Measurements from ENCODE around the gene ANP32D. TPM values are rescaled to one million over a fixed set of nuclear protein-coding genes. Genes with fewer than 3 reads are reported as not detected.
"Not testable (repeated sequence)": the region's sequence is repeated elsewhere in the genome, so short reads cannot be mapped to it uniquely, and the experiment has no call there.

The ANP32D gene
- total RNA-seq, 2 donors from 2014 or later, result 0.78 TPM; not detected in 1

DNA sequence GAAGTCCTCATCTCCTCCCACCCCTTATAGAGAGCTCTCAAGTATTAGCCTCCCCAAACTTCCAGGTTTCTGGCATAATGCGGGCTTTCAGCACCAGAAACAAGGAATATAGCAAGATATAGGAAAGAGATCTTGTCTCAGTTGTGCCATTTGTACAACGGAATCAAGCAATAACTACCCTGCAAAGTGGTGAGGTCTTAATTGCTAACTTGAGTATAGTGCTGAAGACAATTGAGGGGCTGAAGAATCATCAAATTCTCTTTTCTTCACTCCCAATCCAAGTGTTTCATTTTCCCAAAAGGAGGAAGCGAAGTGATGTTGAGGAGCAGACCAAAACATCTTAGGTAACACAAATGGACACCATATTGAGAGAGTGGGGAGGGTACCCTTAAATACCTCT lies 26.8 kb upstream of the ANP32D start:
- ATAC-seq (ENCODE audit: insufficient number of reproducible peaks, low FRiP score, low read depth), result no peak
- H3K27ac ChIP-seq, result no peak overlapping the region
- no peak for TF ChIP-seq CTCF (IDR thresholded peaks at IDR 0.05)

GRCh38 chr12:48446161-48446776 lies 26.1 kb upstream of the ANP32D start:
- Histone ChIP-seq H3K36me3 (no peaks in the 10 kb centered on the region), H3K4me3 (no peak overlapping the region), H3K9me3 (no peaks in the 10 kb centered on the region), H3K4me1 (ENCODE audit: control insufficient read depth in 1 of 2, low read depth in 2 of 2) (no peaks in the 10 kb centered on the region), H3K27me3 (replicated peaks; ENCODE audit: insufficient read depth) (no peaks in the 10 kb centered on the region), H3K27ac (no peak overlapping the region)
- no peak for TF ChIP-seq CTCF (IDR thresholded peaks at IDR 0.05)
- DNase-seq (ENCODE audit: low spot score) (no peak), ATAC-seq (ENCODE audit: insufficient number of reproducible peaks, low FRiP score, low read depth) (no peak)

More for the DNA sequence above, 26.8 kb upstream of the ANP32D start:
- Histone ChIP-seq H3K4me1 (ENCODE audit: control insufficient read depth in 1 of 2, low read depth in 2 of 2) (no peaks in the 10 kb centered on the region), H3K36me3 (no peaks in the 10 kb centered on the region), H3K9me3 (no peaks in the 10 kb centered on the region), H3K4me3 (no peak overlapping the region), H3K27me3 (replicated peaks; ENCODE audit: insufficient read depth) (no peaks in the 10 kb centered on the region)
- no peak for DNase-seq (ENCODE audit: low spot score)

- no peak for TF ChIP-seq CTCF (IDR thresholded peaks at IDR 0.05)
- H3K4me1 ChIP-seq (ENCODE audit: control insufficient read depth in 1 of 2, low read depth in 2 of 2), result no peaks in the 10 kb centered on the region
- H3K27ac ChIP-seq, result no peak overlapping the region
- H3K4me3 ChIP-seq, result no peak overlapping the region
- H3K36me3 ChIP-seq, result no peaks in the 10 kb centered on the region
- no peak for DNase-seq (ENCODE audit: low spot score)
- no peaks in the 10 kb centered on the region for H3K27me3 ChIP-seq (replicated peaks; ENCODE audit: insufficient read depth)
- no peak for ATAC-seq (ENCODE audit: insufficient number of reproducible peaks, low FRiP score, low read depth)
- H3K9me3 ChIP-seq, result no peaks in the 10 kb centered on the region
Measured at GRCh38 chr12:48447755-48448154, 24.6 kb upstream of the ANP32D start.

DNA sequence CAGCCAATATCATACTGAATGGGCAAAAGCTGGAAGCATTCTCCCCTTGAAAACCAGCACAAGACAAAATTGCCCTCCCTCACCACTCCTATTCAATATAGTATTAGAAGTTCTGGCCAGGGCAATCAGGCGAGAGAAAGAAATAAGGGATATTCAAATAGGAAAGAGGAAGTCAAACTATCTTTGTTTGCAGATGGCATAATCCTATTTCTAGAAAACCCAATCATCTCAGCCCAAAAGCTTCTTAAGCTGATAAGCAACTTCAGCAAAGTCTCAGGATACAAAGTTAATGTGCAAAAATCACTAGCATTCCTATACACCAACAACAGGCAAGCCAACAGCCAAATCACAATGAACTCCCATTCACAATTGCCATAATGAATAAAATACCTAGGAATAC lies 21.0 kb upstream of the ANP32D start:
- Histone ChIP-seq H3K27ac (no peak overlapping the region), H3K4me1 (ENCODE audit: control insufficient read depth in 1 of 2, low read depth in 2 of 2) (no peaks in the 10 kb centered on the region), H3K4me3 (no peak overlapping the region), H3K27me3 (replicated peaks; ENCODE audit: insufficient read depth) (no peaks in the 10 kb centered on the region), H3K9me3 (no peaks in the 10 kb centered on the region), H3K36me3 (no peaks in the 10 kb centered on the region)
- DNase-seq (ENCODE audit: low spot score) (no peak), ATAC-seq (ENCODE audit: insufficient number of reproducible peaks, low FRiP score, low read depth) (no peak)
- TF ChIP-seq CTCF (IDR thresholded peaks at IDR 0.05), result no peak

DNA sequence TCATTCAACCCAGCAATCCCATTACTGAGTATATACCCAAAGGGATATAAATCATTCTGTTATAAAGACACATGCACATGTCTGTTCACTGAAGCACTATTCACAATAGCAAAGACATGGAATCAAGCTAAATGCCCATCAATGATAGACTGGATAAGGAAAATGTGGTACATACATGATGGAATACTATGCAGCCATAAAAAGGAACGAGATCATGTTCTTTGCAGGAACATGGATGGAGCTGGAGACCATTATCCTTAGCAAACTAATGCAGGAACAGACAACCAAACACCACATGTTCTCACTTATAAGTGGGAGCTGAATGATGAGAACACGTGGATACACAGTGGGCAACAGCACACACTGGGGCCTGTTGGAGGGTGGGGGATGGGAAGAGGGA lies 19.4 kb upstream of the ANP32D start:
- H3K27me3 ChIP-seq (replicated peaks; ENCODE audit: insufficient read depth); H3K4me3 ChIP-seq; H3K36me3 ChIP-seq; DNase-seq (ENCODE audit: low spot score); H3K9me3 ChIP-seq; H3K4me1 ChIP-seq (ENCODE audit: control insufficient read depth in 1 of 2, low read depth in 2 of 2); ATAC-seq (ENCODE audit: insufficient number of reproducible peaks, low FRiP score, low read depth); H3K27ac ChIP-seq: not testable (repeated sequence)

DNA sequence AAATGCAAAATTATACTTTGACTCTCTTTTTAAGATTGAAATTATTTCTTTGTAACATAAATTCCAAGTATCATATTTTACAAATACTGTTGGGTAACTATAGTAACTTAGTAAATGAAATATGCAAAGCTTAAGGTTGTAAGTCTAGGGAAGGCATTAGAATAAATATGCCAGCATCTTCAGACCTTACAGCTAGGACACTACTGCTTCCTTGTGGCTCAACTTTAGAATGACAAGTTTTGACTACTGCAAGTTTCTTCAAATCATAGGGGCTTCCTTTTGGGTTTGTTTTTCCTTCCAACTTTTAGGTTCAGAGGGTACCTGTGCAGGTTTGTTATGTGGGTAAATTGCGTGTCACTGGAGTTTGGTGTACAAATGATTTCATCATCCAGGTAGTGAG lies 17.7 kb upstream of the ANP32D start:
- DNase-seq (ENCODE audit: low spot score) (no peak), ATAC-seq (ENCODE audit: insufficient number of reproducible peaks, low FRiP score, low read depth) (no peak)
- no peaks in the 10 kb centered on the region for H3K4me1 ChIP-seq (ENCODE audit: control insufficient read depth in 1 of 2, low read depth in 2 of 2)
- H3K27ac ChIP-seq, result no peak overlapping the region
- H3K27me3 ChIP-seq (replicated peaks; ENCODE audit: insufficient read depth), result no peaks in the 10 kb centered on the region
- peak; percentile 44 for TF ChIP-seq CTCF (IDR thresholded peaks at IDR 0.05)
- H3K36me3 ChIP-seq, result no peaks in the 10 kb centered on the region
- no peaks in the 10 kb centered on the region for H3K9me3 ChIP-seq
- H3K4me3 ChIP-seq, result no peak overlapping the region
